KMS-11 (cell line): Measurements from ENCODE around the gene SPTLC1.

Experiments
- H2AFZ ChIP-seq: fragments of 200-600 bp; sonication (generic); 2 replicates; pipeline ENCODE4 v1.6.1; 2016; ENCODE audit warnings: antibody characterized with exemption, mixed run types, low read depth
- H3K27ac ChIP-seq: fragments of 200-600 bp; sonication (generic); 2 replicates; pipeline ENCODE4 v1.6.1; 2016; ENCODE audit warnings: mild to moderate bottlenecking, mixed run types
- H3K27me3 ChIP-seq: fragments of 200-600 bp; sonication (generic); 2 replicates; pipeline ENCODE4 v1.6.1; 2017; ENCODE audit warnings: mild to moderate bottlenecking, low read depth, mixed run types, moderate library complexity; ENCODE audit not compliant: insufficient read depth
- H3K36me3 ChIP-seq: fragments of 200-600 bp; sonication (generic); 2 replicates; pipeline ENCODE4 v1.6.1; 2017; ENCODE audit warnings: mild to moderate bottlenecking, mixed run types; ENCODE audit not compliant: insufficient read depth
- H3K4me1 ChIP-seq: fragments of 200-600 bp; sonication (generic); 2 replicates; pipeline ENCODE4 v1.6.1; 2016; ENCODE audit warnings: mild to moderate bottlenecking, low read depth, mixed run types; ENCODE audit not compliant: poor library complexity, severe bottlenecking
- H3K4me2 ChIP-seq: fragments of 200-600 bp; sonication (generic); 2 replicates; pipeline ENCODE4 v1.7.0; 2016; ENCODE audit warnings: mild to moderate bottlenecking, mixed run types
- H3K4me3 ChIP-seq: fragments of 200-600 bp; sonication (generic); IDR thresholded peaks from 2 replicates; pipeline ENCODE4 v1.6.1; 2017; ENCODE audit warnings: low read depth, low read length, mixed read lengths; ENCODE audit not compliant: insufficient read depth
- H3K79me2 ChIP-seq: fragments of 200-600 bp; sonication (generic); 2 replicates; pipeline ENCODE4 v1.6.1; 2016; ENCODE audit warnings: low read depth, mixed run types; ENCODE audit not compliant: insufficient read depth
- H3K9ac ChIP-seq: fragments of 200-600 bp; sonication (generic); 2 replicates; pipeline ENCODE4 v1.6.1; 2016; ENCODE audit warnings: mild to moderate bottlenecking, mixed run types
- H4K20me1 ChIP-seq: fragments of 200-600 bp; sonication (generic); 2 replicates; pipeline ENCODE4 v1.6.1; 2016; ENCODE audit warnings: mild to moderate bottlenecking, mixed run types; ENCODE audit not compliant: insufficient read depth
- TF ChIP-seq, protein P1 (sequence below): fragments of 200-600 bp; sonication (generic); conservative IDR thresholded peaks from 2 replicates; pipeline ENCODE4 v1.6.1; 2017; ENCODE audit warnings: low read depth, mild to moderate bottlenecking, antibody characterized with exemption, low read length, moderate library complexity, mixed read lengths

The SPTLC1 gene

GRCh38 chr9:92066168-92066567 is 49.0 kb downstream of the SPTLC1 start:
- TF ChIP-seq, protein P1, sequence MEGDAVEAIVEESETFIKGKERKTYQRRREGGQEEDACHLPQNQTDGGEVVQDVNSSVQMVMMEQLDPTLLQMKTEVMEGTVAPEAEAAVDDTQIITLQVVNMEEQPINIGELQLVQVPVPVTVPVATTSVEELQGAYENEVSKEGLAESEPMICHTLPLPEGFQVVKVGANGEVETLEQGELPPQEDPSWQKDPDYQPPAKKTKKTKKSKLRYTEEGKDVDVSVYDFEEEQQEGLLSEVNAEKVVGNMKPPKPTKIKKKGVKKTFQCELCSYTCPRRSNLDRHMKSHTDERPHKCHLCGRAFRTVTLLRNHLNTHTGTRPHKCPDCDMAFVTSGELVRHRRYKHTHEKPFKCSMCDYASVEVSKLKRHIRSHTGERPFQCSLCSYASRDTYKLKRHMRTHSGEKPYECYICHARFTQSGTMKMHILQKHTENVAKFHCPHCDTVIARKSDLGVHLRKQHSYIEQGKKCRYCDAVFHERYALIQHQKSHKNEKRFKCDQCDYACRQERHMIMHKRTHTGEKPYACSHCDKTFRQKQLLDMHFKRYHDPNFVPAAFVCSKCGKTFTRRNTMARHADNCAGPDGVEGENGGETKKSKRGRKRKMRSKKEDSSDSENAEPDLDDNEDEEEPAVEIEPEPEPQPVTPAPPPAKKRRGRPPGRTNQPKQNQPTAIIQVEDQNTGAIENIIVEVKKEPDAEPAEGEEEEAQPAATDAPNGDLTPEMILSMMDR: no peak
- no peaks in the 10 kb centered on the region for H3K79me2 ChIP-seq
- H3K4me1 ChIP-seq: no peaks in the 10 kb centered on the region
- H3K27ac ChIP-seq: no peak overlapping the region
- no peaks in the 10 kb centered on the region for H4K20me1 ChIP-seq
- H3K4me2 ChIP-seq: no peak overlapping the region
- H2AFZ ChIP-seq: no peak overlapping the region
- no peaks in the 10 kb centered on the region for H3K27me3 ChIP-seq
- H3K4me3 ChIP-seq: no peak overlapping the region
- H3K36me3 ChIP-seq: peaks cover 4% of the 10 kb centered on the region; the same call in 1 of the 2 replicates
- H3K9ac ChIP-seq: no peak overlapping the region

DNA sequence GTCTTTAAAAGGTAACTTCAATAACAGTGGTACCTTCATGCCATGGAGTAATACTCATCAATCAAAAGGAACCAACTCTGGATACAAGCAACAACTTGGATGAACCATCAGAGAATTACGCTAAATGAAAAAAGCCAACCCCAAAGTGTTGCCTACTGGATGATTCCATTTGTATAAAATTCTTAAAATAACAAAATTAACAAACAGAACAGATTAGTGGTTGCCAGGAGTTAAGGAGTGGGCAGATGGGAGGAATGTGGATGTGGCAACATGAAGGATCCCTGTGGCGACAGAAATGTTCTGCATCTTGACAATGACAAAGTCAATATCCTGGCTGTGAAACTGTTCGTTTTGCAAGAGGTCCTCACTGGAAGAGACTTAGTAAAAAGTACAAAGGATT is 50.5 kb downstream of the SPTLC1 start:
- Histone ChIP-seq H3K27ac (no peak overlapping the region), H3K4me2 (no peak overlapping the region), H2AFZ (no peak overlapping the region), H3K36me3 (peaks cover 4% of the 10 kb centered on the region; the same call in 1 of the 2 replicates), H3K27me3 (no peaks in the 10 kb centered on the region), H3K79me2 (0 out of 2 replicates have a peak, but pooled peaks cover 5% of the 10 kb centered on the region), H3K4me3 (no peak overlapping the region), H4K20me1 (no peaks in the 10 kb centered on the region), H3K4me1 (no peaks in the 10 kb centered on the region), H3K9ac (no peak overlapping the region)
- TF ChIP-seq, protein P1: no peak

GRCh38 chr9:92061184-92061583 is 54.0 kb downstream of the SPTLC1 start:
- Histone ChIP-seq H3K4me1 (peaks cover 23% of the 10 kb centered on the region), H3K36me3 (peaks cover 4% of the 10 kb centered on the region; the same call in 1 of the 2 replicates), H3K9ac (no peak overlapping the region), H3K4me3 (no peak overlapping the region), H3K79me2 (0 out of 2 replicates have a peak, but pooled peaks cover 7% of the 10 kb centered on the region), H4K20me1 (no peaks in the 10 kb centered on the region), H3K27me3 (no peaks in the 10 kb centered on the region), H3K27ac (no peak overlapping the region), H2AFZ (no peak overlapping the region), H3K4me2 (no peak overlapping the region)
- TF ChIP-seq, protein P1: no peak

GRCh38 chr9:92059661-92060060 is 55.6 kb downstream of the SPTLC1 start:
- Histone ChIP-seq H3K27me3 (no peaks in the 10 kb centered on the region), H3K27ac (no peak overlapping the region), H3K79me2 (0 out of 2 replicates have a peak, but pooled peaks cover 7% of the 10 kb centered on the region), H4K20me1 (no peaks in the 10 kb centered on the region), H3K4me3 (no peak overlapping the region), H3K4me2 (no peak overlapping the region), H3K36me3 (0 out of 2 replicates have a peak, but pooled peaks cover 5% of the 10 kb centered on the region), H2AFZ (no peak overlapping the region), H3K9ac (no peak overlapping the region), H3K4me1 (peaks cover 23% of the 10 kb centered on the region)
- TF ChIP-seq, protein P1: no peak
